Ishikawa (cell line): ENCODE data around the gene CD52.

ENCODE experiments used
- CEBPB ChIP-seq: IDR thresholded peaks from 2 replicates; pipeline ENCODE4 v1.6.1; 2012
- CREB1 ChIP-seq: IDR thresholded peaks from 2 replicates; pipeline ENCODE4 v1.6.1; 2012; ENCODE audit warnings: low read depth
- EGR1 ChIP-seq: IDR thresholded peaks from 2 replicates; pipeline ENCODE4 v1.6.1; 2012
- EP300 ChIP-seq: IDR thresholded peaks from 2 replicates; pipeline ENCODE4 v1.6.1; 2012; ENCODE audit warnings: borderline replicate concordance
- FOXM1 ChIP-seq: IDR thresholded peaks from 2 replicates; pipeline ENCODE4 v1.6.1; 2012; ENCODE audit warnings: low read depth, borderline replicate concordance
- NFIC ChIP-seq: IDR thresholded peaks from 2 replicates; pipeline ENCODE4 v1.6.1; 2012
- RAD21 ChIP-seq: IDR thresholded peaks from 2 replicates; pipeline ENCODE4 v1.6.1; 2012; ENCODE audit warnings: low read depth
- TAF1 ChIP-seq: IDR thresholded peaks from 2 replicates; pipeline ENCODE4 v1.6.1; 2012; ENCODE audit warnings: low read depth, mild to moderate bottlenecking
- TCF12 ChIP-seq: IDR thresholded peaks from 2 replicates; pipeline ENCODE4 v1.6.1; 2012; ENCODE audit warnings: low read depth
- TEAD4 ChIP-seq: IDR thresholded peaks from 2 replicates; pipeline ENCODE4 v1.6.1; 2012
- YY1 ChIP-seq: IDR thresholded peaks from 2 replicates; pipeline ENCODE4 v1.6.1; 2012; ENCODE audit warnings: low read depth
- ZBTB7A ChIP-seq: IDR thresholded peaks from 2 replicates; pipeline ENCODE4 v1.6.1; 2012; ENCODE audit warnings: low read depth
- TF ChIP-seq, protein P1 (sequence below): IDR thresholded peaks from 2 replicates; pipeline ENCODE4 v1.6.1; 2012
- TF ChIP-seq, protein P2 (sequence below): IDR thresholded peaks from 2 replicates; pipeline ENCODE4 v1.6.1; 2012; ENCODE audit warnings: low read depth, mild to moderate bottlenecking
- TF ChIP-seq, protein P3 (sequence below): IDR thresholded peaks from 2 replicates; pipeline ENCODE4 v1.6.1; 2012

CD52 gene

GRCh38 chr1:26277719-26278118 is 40.0 kb upstream of the CD52 start:
- TF ChIP-seq TCF12 (no peak), CEBPB (no peak), RAD21 (no peak), TEAD4 (no peak), FOXM1 (no peak), ZBTB7A (no peak), EP300 (no peak), NFIC (no peak), EGR1 (no peak), CREB1 (no peak), YY1 (no peak)

DNA sequence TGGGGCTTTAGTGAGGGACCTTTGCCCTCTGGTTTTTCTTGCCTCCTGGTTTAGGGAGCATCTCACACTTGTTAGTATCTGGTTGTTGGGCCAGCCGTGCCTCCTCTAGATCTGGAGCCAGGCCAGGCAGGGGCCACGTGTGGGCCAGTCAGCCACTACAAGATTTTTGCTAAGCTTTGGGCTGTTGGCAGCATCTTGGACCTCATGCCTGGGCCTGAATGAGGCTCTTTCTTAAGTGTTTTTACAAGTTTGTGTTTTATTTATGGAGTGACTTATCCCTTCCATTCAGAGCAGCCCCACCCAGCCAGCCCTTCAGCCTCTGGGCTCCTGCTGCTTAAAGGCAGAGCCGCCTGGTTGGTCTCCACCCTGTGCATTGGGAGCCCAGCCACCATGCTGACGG is 39.5 kb upstream of the CD52 start:
- TF ChIP-seq TCF12, result no peak
- no peak for TF ChIP-seq CREB1
- TF ChIP-seq TAF1, result no peak
- no peak for TF ChIP-seq RAD21
- TF ChIP-seq NFIC, result no peak
- TF ChIP-seq, protein P1, sequence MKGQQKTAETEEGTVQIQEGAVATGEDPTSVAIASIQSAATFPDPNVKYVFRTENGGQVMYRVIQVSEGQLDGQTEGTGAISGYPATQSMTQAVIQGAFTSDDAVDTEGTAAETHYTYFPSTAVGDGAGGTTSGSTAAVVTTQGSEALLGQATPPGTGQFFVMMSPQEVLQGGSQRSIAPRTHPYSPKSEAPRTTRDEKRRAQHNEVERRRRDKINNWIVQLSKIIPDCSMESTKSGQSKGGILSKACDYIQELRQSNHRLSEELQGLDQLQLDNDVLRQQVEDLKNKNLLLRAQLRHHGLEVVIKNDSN, result no peak
- TF ChIP-seq, protein P2, sequence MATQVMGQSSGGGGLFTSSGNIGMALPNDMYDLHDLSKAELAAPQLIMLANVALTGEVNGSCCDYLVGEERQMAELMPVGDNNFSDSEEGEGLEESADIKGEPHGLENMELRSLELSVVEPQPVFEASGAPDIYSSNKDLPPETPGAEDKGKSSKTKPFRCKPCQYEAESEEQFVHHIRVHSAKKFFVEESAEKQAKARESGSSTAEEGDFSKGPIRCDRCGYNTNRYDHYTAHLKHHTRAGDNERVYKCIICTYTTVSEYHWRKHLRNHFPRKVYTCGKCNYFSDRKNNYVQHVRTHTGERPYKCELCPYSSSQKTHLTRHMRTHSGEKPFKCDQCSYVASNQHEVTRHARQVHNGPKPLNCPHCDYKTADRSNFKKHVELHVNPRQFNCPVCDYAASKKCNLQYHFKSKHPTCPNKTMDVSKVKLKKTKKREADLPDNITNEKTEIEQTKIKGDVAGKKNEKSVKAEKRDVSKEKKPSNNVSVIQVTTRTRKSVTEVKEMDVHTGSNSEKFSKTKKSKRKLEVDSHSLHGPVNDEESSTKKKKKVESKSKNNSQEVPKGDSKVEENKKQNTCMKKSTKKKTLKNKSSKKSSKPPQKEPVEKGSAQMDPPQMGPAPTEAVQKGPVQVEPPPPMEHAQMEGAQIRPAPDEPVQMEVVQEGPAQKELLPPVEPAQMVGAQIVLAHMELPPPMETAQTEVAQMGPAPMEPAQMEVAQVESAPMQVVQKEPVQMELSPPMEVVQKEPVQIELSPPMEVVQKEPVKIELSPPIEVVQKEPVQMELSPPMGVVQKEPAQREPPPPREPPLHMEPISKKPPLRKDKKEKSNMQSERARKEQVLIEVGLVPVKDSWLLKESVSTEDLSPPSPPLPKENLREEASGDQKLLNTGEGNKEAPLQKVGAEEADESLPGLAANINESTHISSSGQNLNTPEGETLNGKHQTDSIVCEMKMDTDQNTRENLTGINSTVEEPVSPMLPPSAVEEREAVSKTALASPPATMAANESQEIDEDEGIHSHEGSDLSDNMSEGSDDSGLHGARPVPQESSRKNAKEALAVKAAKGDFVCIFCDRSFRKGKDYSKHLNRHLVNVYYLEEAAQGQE, result no peak
- TF ChIP-seq CEBPB, result no peak
- TF ChIP-seq YY1, result no peak
- TF ChIP-seq TEAD4, result no peak
- TF ChIP-seq ZBTB7A, result no peak

- no peak for TF ChIP-seq CEBPB
- TF ChIP-seq, protein P1, result no peak
Observed at GRCh38 chr1:26278724-26279455, 38.9 kb upstream of the CD52 start.

DNA sequence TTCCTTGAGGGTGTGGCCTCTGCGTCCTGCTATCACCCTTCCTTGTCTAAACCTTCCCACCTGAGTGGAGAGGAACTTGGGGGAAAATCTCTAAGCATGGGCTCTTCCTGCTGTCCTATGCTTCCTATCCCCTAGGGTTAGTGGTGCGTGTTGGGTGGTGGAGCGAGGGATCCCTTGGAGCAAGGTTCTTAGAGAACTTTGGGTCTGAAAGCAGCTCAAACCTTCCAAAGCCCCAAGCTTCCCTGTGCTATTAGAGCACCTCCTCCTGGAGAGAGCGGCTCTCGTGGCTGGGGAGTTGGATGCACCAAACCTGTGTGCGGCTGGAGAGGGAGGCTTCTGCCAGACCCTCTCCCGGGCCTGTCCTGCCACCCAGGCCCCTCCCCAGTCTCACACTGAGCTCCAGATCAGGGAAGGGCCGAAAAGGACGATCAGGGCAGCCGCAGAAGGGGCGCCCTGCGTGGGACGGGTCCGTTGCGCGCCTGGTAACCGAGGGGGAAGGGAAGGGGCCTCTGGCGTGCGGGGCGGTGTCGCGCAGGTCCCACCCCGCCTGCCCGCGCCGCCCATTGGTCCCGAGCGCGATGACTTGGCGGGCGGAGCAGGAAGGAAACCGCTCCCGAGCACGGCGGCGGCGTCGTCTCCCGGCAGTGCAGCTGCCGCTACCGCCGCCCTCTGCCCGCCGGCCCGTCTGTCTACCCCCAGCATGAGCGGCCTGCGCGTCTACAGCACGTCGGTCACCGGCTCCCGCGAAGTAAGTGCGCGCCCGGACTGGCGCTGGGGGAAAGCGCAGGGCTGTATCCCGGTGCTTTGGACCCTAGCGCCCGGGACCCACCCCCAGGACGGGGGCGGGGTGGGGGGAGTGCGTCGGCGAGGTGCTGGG is 38.1 kb upstream of the CD52 start, which contains the start of gene SH3BGRL3:
Gene SH3BGRL3 (plus strand): TSS at position 631 of the 877 bp plus-strand sequence. CDS start 70 bp downstream, at position 701.
- TF ChIP-seq EGR1 (no peak), TEAD4 (no peak), TAF1 (peak; percentile 56; the same call in 1 of the 2 replicates), TCF12 (no peak; the same call in 1 of the 2 replicates), NFIC (no peak; the same call in 1 of the 2 replicates), CREB1 (peak; percentile 24; the same call in 1 of the 2 replicates), YY1 (peak; percentile 30; the same call in 1 of the 2 replicates), CEBPB (no peak), EP300 (no peak), FOXM1 (no peak), ZBTB7A (peak; percentile 78; the same call in 1 of the 2 replicates), RAD21 (no peak)
- TF ChIP-seq, protein P2, result no peak
- TF ChIP-seq, protein P3, sequence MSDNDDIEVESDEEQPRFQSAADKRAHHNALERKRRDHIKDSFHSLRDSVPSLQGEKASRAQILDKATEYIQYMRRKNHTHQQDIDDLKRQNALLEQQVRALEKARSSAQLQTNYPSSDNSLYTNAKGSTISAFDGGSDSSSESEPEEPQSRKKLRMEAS, result peak; percentile 89
- TF ChIP-seq, protein P1, result no peak
